D721Med (cell line): ENCODE data around the gene UNG.
"Not testable (repeated sequence)": the region's sequence is repeated elsewhere in the genome, so short reads cannot be mapped to it uniquely, and the experiment has no call there.

Experiments
- DNase-seq: peaks from one replicate; pipeline ENCODE4 v3.0.0; 2011; ENCODE audit warnings: low spot score; ENCODE audit not compliant: insufficient read length
- FAIRE-seq: peaks from 2 replicates; lab custom pipeline; 2011; peaks lifted over from hg19 to GRCh38; lab: Jason Lieb, UNC
- TF ChIP-seq, protein P1 (sequence below): IDR thresholded peaks from 2 replicates; pipeline ENCODE4 v1.5.1; 2012; ENCODE audit warnings: mild to moderate bottlenecking, control low read depth; ENCODE audit not compliant: insufficient read depth; ENCODE audit errors: missing control alignments

UNG gene

DNA sequence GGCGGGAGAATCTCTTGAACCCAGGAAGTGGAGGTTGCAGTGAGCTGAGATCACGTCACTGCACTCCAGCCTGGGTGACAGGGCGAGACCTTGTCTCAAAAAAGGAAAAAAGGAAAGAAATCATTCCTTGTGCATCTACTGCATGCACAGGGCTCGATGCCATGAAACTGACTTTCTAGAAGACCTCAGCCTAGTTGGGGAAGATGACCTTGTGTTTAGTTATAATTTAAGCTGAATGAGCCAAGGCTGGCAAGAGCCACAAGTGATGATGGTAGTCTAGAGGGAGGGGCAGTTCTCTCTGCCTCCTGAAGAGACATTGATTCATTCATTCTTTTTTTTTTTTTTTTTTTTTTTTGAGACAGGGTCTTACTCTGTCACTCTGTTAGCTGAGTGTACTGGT, 43.2 kb downstream of the UNG start:
- TF ChIP-seq, protein P1, sequence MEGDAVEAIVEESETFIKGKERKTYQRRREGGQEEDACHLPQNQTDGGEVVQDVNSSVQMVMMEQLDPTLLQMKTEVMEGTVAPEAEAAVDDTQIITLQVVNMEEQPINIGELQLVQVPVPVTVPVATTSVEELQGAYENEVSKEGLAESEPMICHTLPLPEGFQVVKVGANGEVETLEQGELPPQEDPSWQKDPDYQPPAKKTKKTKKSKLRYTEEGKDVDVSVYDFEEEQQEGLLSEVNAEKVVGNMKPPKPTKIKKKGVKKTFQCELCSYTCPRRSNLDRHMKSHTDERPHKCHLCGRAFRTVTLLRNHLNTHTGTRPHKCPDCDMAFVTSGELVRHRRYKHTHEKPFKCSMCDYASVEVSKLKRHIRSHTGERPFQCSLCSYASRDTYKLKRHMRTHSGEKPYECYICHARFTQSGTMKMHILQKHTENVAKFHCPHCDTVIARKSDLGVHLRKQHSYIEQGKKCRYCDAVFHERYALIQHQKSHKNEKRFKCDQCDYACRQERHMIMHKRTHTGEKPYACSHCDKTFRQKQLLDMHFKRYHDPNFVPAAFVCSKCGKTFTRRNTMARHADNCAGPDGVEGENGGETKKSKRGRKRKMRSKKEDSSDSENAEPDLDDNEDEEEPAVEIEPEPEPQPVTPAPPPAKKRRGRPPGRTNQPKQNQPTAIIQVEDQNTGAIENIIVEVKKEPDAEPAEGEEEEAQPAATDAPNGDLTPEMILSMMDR: no peak
- FAIRE-seq: no peak
- DNase-seq: no peak

- FAIRE-seq (no peak), DNase-seq (no peak)
- TF ChIP-seq, protein P1: no peak
Observed at GRCh38 chr12:109144224-109144623, 46.8 kb downstream of the UNG start.

- DNase-seq, FAIRE-seq: not testable (repeated sequence)
Observed at GRCh38 chr12:109147126-109147525, 49.7 kb downstream of the UNG start.

- FAIRE-seq (no peak), DNase-seq (no peak)
- TF ChIP-seq, protein P1: no peak
Observed at GRCh38 chr12:109147954-109148353, 50.6 kb downstream of the UNG start.

GRCh38 chr12:109150124-109150640, 52.8 kb downstream of the UNG start:
- no peak for DNase-seq
- FAIRE-seq: no peak
- TF ChIP-seq, protein P1: no peak

- TF ChIP-seq, protein P1: no peak
- DNase-seq: no peak
- no peak for FAIRE-seq
Observed at GRCh38 chr12:109151457-109151856, 54.1 kb downstream of the UNG start.

- DNase-seq: no peak
- no peak for FAIRE-seq
- TF ChIP-seq, protein P1: no peak
Observed at GRCh38 chr12:109153821-109154441, 56.5 kb downstream of the UNG start.
